GM18951 (cell line): ENCODE data around the gene DDT.

Source experiments
- POLR2A ChIP-seq: IDR thresholded peaks from 4 replicates; pipeline ENCODE4 v1.6.1; 2011; ENCODE audit warnings: mild to moderate bottlenecking; ENCODE audit not compliant: insufficient read length, insufficient read depth; ENCODE audit errors: extremely low read depth
- in situ Hi-C: fragments of 300-500 bp; cut with MboI; formaldehyde crosslinking; loops from one replicate; pipeline ENCODE4 v1.12.0; 2022; ENCODE audit warnings: low sequenced_read_pairs, mixed read lengths, inconsistent platforms; ENCODE audit not compliant: unreplicated experiment

Gene DDT

GRCh38 chr22:24003887-24004286, 29.6 kb upstream of the DDT start:
- TF ChIP-seq POLR2A, result no peak
- in situ Hi-C loops, result no loop called here

- in situ Hi-C loops, result no loop called here
- no peak for TF ChIP-seq POLR2A
Observed at GRCh38 chr22:24002851-24003250, 28.6 kb upstream of the DDT start.

- in situ Hi-C loops, result no loop called here
- TF ChIP-seq POLR2A, result no peak
Observed at GRCh38 chr22:24002272-24002671, 28.0 kb upstream of the DDT start.

GRCh38 chr22:24001314-24001713, 27.1 kb upstream of the DDT start:
- no peak for TF ChIP-seq POLR2A
- in situ Hi-C loops, result no loop called here

- in situ Hi-C loops, result loop anchor here (25.0 kb wide), 1 partner anchor 188 kb away; the partner anchor contains the start of gene SUSD2
Observed at GRCh38 chr22:23999779-24000178, 25.5 kb upstream of the DDT start.

GRCh38 chr22:23997092-23997491, 22.9 kb upstream of the DDT start:
- in situ Hi-C loops, result loop anchor here (25.0 kb wide), 1 partner anchor 190 kb away; the partner anchor contains the start of gene SUSD2
- TF ChIP-seq POLR2A, result no peak

GRCh38 chr22:23993581-23994177, 19.4 kb upstream of the DDT start:
- in situ Hi-C loops, result loop anchor here (25.0 kb wide), 1 partner anchor 194 kb away; the partner anchor contains the start of gene SUSD2

- in situ Hi-C loops, result loop anchor here (25.0 kb wide), 1 partner anchor 194 kb away; the partner anchor contains the start of gene SUSD2
Observed at GRCh38 chr22:23993080-23993479, 18.8 kb upstream of the DDT start.

- in situ Hi-C loops, result loop anchor here (5.0 to 25.0 kb wide), 2 partner anchors 37 to 198 kb away; partner anchors contain the start of gene SUSD2
Observed at GRCh38 chr22:23989583-23990244, 15.5 kb upstream of the DDT start.

GRCh38 chr22:23986538-23987178, 12.4 kb upstream of the DDT start:
- in situ Hi-C loops, result loop anchor here (5.0 to 25.0 kb wide), 2 partner anchors 34 to 201 kb away; partner anchors contain the start of gene SUSD2

- in situ Hi-C loops, result loop anchor here (5.0 to 25.0 kb wide), 2 partner anchors 34 to 201 kb away; partner anchors contain the start of gene SUSD2
Observed at GRCh38 chr22:23986089-23986488, 11.8 kb upstream of the DDT start.

GRCh38 chr22:23984430-23984829, 10.2 kb upstream of the DDT start:
- no peak for TF ChIP-seq POLR2A
- in situ Hi-C loops, result loop anchor here (25.0 kb wide), 1 partner anchor 203 kb away; the partner anchor contains the start of gene SUSD2

- in situ Hi-C loops, result loop anchor here (25.0 kb wide), 1 partner anchor 207 kb away; the partner anchor contains the start of gene SUSD2
Observed at GRCh38 chr22:23980567-23980966, 6.3 kb upstream of the DDT start.

- in situ Hi-C loops, result loop anchor here (25.0 kb wide), 1 partner anchor 208 kb away; the partner anchor contains the start of gene SUSD2
Observed at GRCh38 chr22:23979557-23980240, 5.5 kb upstream of the DDT start, which contains the start of gene GSTT2. Gene GSTT2 (plus strand): TSS chr22:23980134.

GRCh38 chr22:23977304-23977703, 3.1 kb upstream of the DDT start:
- in situ Hi-C loops, result loop anchor here (25.0 kb wide), 1 partner anchor 210 kb away; the partner anchor contains the start of gene SUSD2

- in situ Hi-C loops, result loop anchor here (25.0 kb wide), 1 partner anchor 212 kb away; the partner anchor contains the start of gene SUSD2
Observed at GRCh38 chr22:23974836-23975352, 653 bp upstream of the DDT start.
